Liver (tissue), 9 donors: ENCODE results near the gene APOL3. TPM values are rescaled to one million over a fixed set of nuclear protein-coding genes. Genes with fewer than 3 reads are reported as not detected.

Source experiments
- DNase-seq: peaks from one replicate; pipeline ENCODE4 v3.0.0-alpha.2; 2017; ENCODE audit warnings: low spot score
- H3K27ac ChIP-seq, 2 donors: one replicate each; pipeline ENCODE4 v1.7.0; 2013; ENCODE audit warnings: inconsistent platforms in 2 of 2, low read length in 2 of 2, control low read depth in 1 of 2, low read depth in 1 of 2, mild to moderate bottlenecking in 1 of 2
- H3K27me3 ChIP-seq, 4 donors: one replicate each; pipeline versions ENCODE4 v1.6.1 to v1.7.0; 2013; ENCODE audit warnings: low read length in 3 of 4, inconsistent platforms in 1 of 4, mild to moderate bottlenecking in 1 of 4, moderate library complexity in 1 of 4; ENCODE audit not compliant: control insufficient read depth in 4 of 4, insufficient read depth in 4 of 4
- H3K36me3 ChIP-seq, 4 donors: one replicate each; pipeline versions ENCODE4 v1.6.1 to v1.7.0; 2013; ENCODE audit warnings: low read length in 3 of 4, mild to moderate bottlenecking in 3 of 4, low read depth in 1 of 4, moderate library complexity in 1 of 4; ENCODE audit not compliant: control insufficient read depth in 4 of 4, insufficient read depth in 3 of 4
- H3K4me1 ChIP-seq, 4 donors: one replicate each; pipeline versions ENCODE4 v1.6.1 to v1.7.0; 2013; ENCODE audit warnings: low read length in 3 of 4, mild to moderate bottlenecking in 3 of 4, moderate library complexity in 1 of 4; ENCODE audit not compliant: control insufficient read depth in 4 of 4, insufficient read depth in 4 of 4
- H3K4me3 ChIP-seq, 3 donors: one replicate each; pipeline versions ENCODE4 v1.6.1 to v1.7.0; 2013; ENCODE audit warnings: low read length in 3 of 3, control low read depth in 1 of 3, low read depth in 1 of 3, mild to moderate bottlenecking in 1 of 3
- H3K9ac ChIP-seq, 2 donors: one replicate each; pipeline ENCODE4 v1.7.0; 2013; ENCODE audit warnings: low read length in 2 of 2, mild to moderate bottlenecking in 2 of 2, moderate library complexity in 2 of 2, control low read depth in 1 of 2, low read depth in 1 of 2
- H3K9me3 ChIP-seq, 4 donors: one replicate each; pipeline versions ENCODE4 v1.6.1 to v1.7.0; 2013; ENCODE audit warnings: low read length in 3 of 4; ENCODE audit not compliant: control insufficient read depth in 4 of 4
- ATF3 ChIP-seq: IDR thresholded peaks from 2 replicates; pipeline ENCODE4 v1.6.1; 2016; ENCODE audit warnings: antibody characterized with exemption
- EGR1 ChIP-seq, 2 donors: IDR thresholded peaks; 2 replicates each; pipeline ENCODE4 v1.6.1; 2016 to 2018; ENCODE audit warnings: antibody characterized with exemption in 2 of 2, low read depth in 2 of 2
- FOXA1 ChIP-seq: IDR thresholded peaks from 2 replicates; pipeline ENCODE4 v1.6.1; 2016; ENCODE audit warnings: antibody characterized with exemption
- FOXA2 ChIP-seq: IDR thresholded peaks from 2 replicates; pipeline ENCODE4 v1.6.1; 2016; ENCODE audit warnings: antibody characterized with exemption
- GABPA ChIP-seq, 2 donors: IDR thresholded peaks in 1 of 2; conservative IDR thresholded peaks in 1 of 2; 2 replicates each; pipeline ENCODE4 v1.6.1; 2016; ENCODE audit warnings: antibody characterized with exemption in 2 of 2, mild to moderate bottlenecking in 1 of 2, moderate library complexity in 1 of 2
- HNF4A ChIP-seq, 2 donors: conservative IDR thresholded peaks; 2 replicates each; pipeline ENCODE4 v1.6.1; 2016; ENCODE audit warnings: antibody characterized with exemption in 2 of 2, mild to moderate bottlenecking in 2 of 2
- HNF4G ChIP-seq: IDR thresholded peaks from 2 replicates; pipeline ENCODE4 v1.6.1; 2016; ENCODE audit warnings: antibody characterized with exemption
- JUND ChIP-seq, 2 donors: IDR thresholded peaks; 2 replicates each; pipeline ENCODE4 v1.6.1; 2016; ENCODE audit warnings: antibody characterized with exemption in 2 of 2
- MAX ChIP-seq: IDR thresholded peaks from 2 replicates; pipeline ENCODE4 v1.6.1; 2016; ENCODE audit warnings: antibody characterized with exemption
- NR2F2 ChIP-seq: IDR thresholded peaks from 2 replicates; pipeline ENCODE4 v1.6.1; 2016; ENCODE audit warnings: antibody characterized with exemption
- RAD21 ChIP-seq, 2 donors: IDR thresholded peaks; 2 replicates each; pipeline ENCODE4 v1.6.1; 2016; ENCODE audit warnings: antibody characterized with exemption in 2 of 2, mild to moderate bottlenecking in 2 of 2
- REST ChIP-seq: IDR thresholded peaks from 2 replicates; pipeline ENCODE4 v1.6.1; 2016; ENCODE audit warnings: antibody characterized with exemption, mild to moderate bottlenecking
- RXRA ChIP-seq, 2 donors: IDR thresholded peaks; 2 replicates each; pipeline ENCODE4 v1.6.1; 2017 to 2018; ENCODE audit warnings: antibody characterized with exemption in 2 of 2, mild to moderate bottlenecking in 1 of 2
- SP1 ChIP-seq: IDR thresholded peaks from 2 replicates; pipeline ENCODE4 v1.6.1; 2018; ENCODE audit warnings: antibody characterized with exemption, mild to moderate bottlenecking
- TAF1 ChIP-seq: conservative IDR thresholded peaks from 2 replicates; pipeline ENCODE4 v1.6.1; 2016; ENCODE audit warnings: antibody characterized with exemption, mild to moderate bottlenecking
- YY1 ChIP-seq: IDR thresholded peaks from 2 replicates; pipeline ENCODE4 v1.6.1; 2016; ENCODE audit warnings: antibody characterized with exemption, mild to moderate bottlenecking
- WGBS: extraction: QIAGEN DNeasy Blood & Tissue Kit; methylation state at CpG from one replicate; pipeline ENCODE4 v1.1.7; 2013; 5-methylcytosine and 5-hydroxymethylcytosine counted together
- polyA plus RNA-seq, 2 donors: library from polyadenylated mRNA; stranded (reverse) in 1 of 2; unstranded in 1 of 2; fragments of 200-250 nt in 1 of 2; fragments of >200 nt in 1 of 2; fragmentation: Nextera tagmentation in 1 of 2; extraction: Ambion mirVana in 1 of 2; gene quantifications; one replicate each; pipeline versions ENCODE4 v1.2.1 to v1.2.3, GENCODE V29; 2013 to 2015
- total RNA-seq, 2 donors: library from RNA; depleted of rRNA; stranded (reverse); fragments of >200 nt; gene quantifications; one replicate each; pipeline ENCODE4 v1.2.3, GENCODE V29; 2014
- TF ChIP-seq, protein P1 (sequence below): fragments of 150-350 bp; IDR thresholded peaks from 2 replicates; pipeline ENCODE4 v1.5.1; 2017; ENCODE audit warnings: improper control_type of control experiment, low read depth, low read length; ENCODE audit not compliant: missing input control
- TF ChIP-seq, protein P2 (sequence below): IDR thresholded peaks from 2 replicates; pipeline ENCODE4 v1.6.1; 2016; ENCODE audit warnings: antibody characterized with exemption
- donor health status: healthy.
- donor health status: healthy.
- donor health status: healthy.
- donor health status: healthy.
- donor health status: healthy.

APOL3 gene
- total and polyA plus RNA-seq, 4 donors: 7.2 to 34.5 (median 11.8) TPM

DNA sequence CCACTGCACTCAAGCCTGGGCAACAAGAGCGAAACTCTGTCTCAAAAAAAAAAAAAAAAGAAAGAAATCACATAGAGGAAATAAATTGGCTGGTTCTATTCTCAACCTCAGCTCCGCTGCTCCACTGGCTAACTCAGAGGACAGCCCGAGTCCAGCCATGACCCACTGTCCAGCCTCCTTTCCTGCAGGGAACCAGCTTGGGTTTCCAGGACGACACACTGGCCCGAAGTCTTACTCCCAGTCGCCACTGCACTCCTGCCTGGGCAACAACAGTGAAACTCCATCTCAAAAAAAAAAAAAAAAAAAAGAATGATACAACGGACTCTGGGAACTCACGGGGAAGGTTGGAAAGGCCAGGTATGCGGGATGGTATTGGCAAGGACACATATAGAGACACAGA is 31.5 kb downstream of the APOL3 start:
- Histone ChIP-seq H3K4me1 (peaks cover 0 to 10% (median 2%) of the 10 kb centered on the region in 4 donors), H3K4me3 (no peak overlapping the region), H3K27me3 (no peaks in the 10 kb centered on the region), H3K9ac (no peak overlapping the region), H3K9me3 (no peaks in the 10 kb centered on the region), H3K36me3 (no peaks in the 10 kb centered on the region), H3K27ac (no peak overlapping the region)
- DNase-seq: no peak
- 92% methylated on average over 9 of the region's 9 CpGs for WGBS
- TF ChIP-seq REST (no peak), HNF4A (conservative IDR thresholded peaks at IDR 0.05) (no peak), FOXA2 (no peak), YY1 (no peak), FOXA1 (no peak), MAX (no peak), NR2F2 (no peak), RXRA (IDR thresholded peaks at IDR 0.05) (no peak), SP1 (no peak), JUND (IDR thresholded peaks at IDR 0.05) (no peak), HNF4G (no peak), GABPA (IDR thresholded peaks at IDR 0.05 in 1 of 2, conservative IDR thresholded peaks at IDR 0.05 in 1 of 2) (no peak), TAF1 (no peak), RAD21 (IDR thresholded peaks at IDR 0.05) (no peak), EGR1 (IDR thresholded peaks at IDR 0.05; ENCODE audit: low read depth in 2 of 2) (no peak), ATF3 (no peak)
- TF ChIP-seq, protein P1, sequence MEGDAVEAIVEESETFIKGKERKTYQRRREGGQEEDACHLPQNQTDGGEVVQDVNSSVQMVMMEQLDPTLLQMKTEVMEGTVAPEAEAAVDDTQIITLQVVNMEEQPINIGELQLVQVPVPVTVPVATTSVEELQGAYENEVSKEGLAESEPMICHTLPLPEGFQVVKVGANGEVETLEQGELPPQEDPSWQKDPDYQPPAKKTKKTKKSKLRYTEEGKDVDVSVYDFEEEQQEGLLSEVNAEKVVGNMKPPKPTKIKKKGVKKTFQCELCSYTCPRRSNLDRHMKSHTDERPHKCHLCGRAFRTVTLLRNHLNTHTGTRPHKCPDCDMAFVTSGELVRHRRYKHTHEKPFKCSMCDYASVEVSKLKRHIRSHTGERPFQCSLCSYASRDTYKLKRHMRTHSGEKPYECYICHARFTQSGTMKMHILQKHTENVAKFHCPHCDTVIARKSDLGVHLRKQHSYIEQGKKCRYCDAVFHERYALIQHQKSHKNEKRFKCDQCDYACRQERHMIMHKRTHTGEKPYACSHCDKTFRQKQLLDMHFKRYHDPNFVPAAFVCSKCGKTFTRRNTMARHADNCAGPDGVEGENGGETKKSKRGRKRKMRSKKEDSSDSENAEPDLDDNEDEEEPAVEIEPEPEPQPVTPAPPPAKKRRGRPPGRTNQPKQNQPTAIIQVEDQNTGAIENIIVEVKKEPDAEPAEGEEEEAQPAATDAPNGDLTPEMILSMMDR: no peak
- TF ChIP-seq, protein P2, sequence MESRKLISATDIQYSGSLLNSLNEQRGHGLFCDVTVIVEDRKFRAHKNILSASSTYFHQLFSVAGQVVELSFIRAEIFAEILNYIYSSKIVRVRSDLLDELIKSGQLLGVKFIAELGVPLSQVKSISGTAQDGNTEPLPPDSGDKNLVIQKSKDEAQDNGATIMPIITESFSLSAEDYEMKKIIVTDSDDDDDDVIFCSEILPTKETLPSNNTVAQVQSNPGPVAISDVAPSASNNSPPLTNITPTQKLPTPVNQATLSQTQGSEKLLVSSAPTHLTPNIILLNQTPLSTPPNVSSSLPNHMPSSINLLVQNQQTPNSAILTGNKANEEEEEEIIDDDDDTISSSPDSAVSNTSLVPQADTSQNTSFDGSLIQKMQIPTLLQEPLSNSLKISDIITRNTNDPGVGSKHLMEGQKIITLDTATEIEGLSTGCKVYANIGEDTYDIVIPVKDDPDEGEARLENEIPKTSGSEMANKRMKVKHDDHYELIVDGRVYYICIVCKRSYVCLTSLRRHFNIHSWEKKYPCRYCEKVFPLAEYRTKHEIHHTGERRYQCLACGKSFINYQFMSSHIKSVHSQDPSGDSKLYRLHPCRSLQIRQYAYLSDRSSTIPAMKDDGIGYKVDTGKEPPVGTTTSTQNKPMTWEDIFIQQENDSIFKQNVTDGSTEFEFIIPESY: no peak
